MM.1S (cell line): ENCODE data around the gene UBASH3A.
A peak's percentile ranks its signal among the peaks of the same experiment; 100 is the strongest.

Source experiments
- EZH2 ChIP-seq: fragments of 300-600 bp; sonication (generic); optimal IDR thresholded peaks from 2 replicates; pipeline ENCODE3; 2017; ENCODE audit warnings: low read depth, mild to moderate bottlenecking, antibody characterized with exemption, low read length, mixed read lengths
- TF ChIP-seq, protein P1 (sequence below): fragments of 300-600 bp; sonication (generic); IDR thresholded peaks from 2 replicates; pipeline ENCODE4 v1.5.1; 2016; ENCODE audit warnings: antibody characterized with exemption, low read length, mixed read lengths

GRCh38 chr21:42467140-42467983, 63.7 kb downstream of the UBASH3A start:
- TF ChIP-seq, protein P1, sequence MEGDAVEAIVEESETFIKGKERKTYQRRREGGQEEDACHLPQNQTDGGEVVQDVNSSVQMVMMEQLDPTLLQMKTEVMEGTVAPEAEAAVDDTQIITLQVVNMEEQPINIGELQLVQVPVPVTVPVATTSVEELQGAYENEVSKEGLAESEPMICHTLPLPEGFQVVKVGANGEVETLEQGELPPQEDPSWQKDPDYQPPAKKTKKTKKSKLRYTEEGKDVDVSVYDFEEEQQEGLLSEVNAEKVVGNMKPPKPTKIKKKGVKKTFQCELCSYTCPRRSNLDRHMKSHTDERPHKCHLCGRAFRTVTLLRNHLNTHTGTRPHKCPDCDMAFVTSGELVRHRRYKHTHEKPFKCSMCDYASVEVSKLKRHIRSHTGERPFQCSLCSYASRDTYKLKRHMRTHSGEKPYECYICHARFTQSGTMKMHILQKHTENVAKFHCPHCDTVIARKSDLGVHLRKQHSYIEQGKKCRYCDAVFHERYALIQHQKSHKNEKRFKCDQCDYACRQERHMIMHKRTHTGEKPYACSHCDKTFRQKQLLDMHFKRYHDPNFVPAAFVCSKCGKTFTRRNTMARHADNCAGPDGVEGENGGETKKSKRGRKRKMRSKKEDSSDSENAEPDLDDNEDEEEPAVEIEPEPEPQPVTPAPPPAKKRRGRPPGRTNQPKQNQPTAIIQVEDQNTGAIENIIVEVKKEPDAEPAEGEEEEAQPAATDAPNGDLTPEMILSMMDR: peak; percentile 58
- TF ChIP-seq EZH2: no peak
